Hepatocyte (in vitro differentiated cells): Measurements from ENCODE around the gene FAM124A. TPM values are rescaled to one million over a fixed set of nuclear protein-coding genes. Genes with fewer than 3 reads are reported as not detected.

Source experiments
- DNase-seq: peaks from one replicate; pipeline ENCODE4 v3.0.0-alpha.2; 2016; ENCODE audit warnings: low spot score
- H2AFZ ChIP-seq: fragments of 200-600 bp; sonication (generic); 2 replicates; pipeline ENCODE4 v1.6.0; 2016; ENCODE audit warnings: antibody characterized with exemption, mild to moderate bottlenecking
- H3K27ac ChIP-seq: fragments of 200-600 bp; sonication (generic); 2 replicates; pipeline ENCODE4 v1.5.1; 2016; ENCODE audit warnings: mild to moderate bottlenecking
- H3K27me3 ChIP-seq: fragments of 200-600 bp; sonication (generic); 2 replicates; pipeline ENCODE4 v1.6.1; 2016
- H3K36me3 ChIP-seq: fragments of 200-600 bp; sonication (generic); replicated peaks from 2 replicates; pipeline ENCODE4 v1.5.1; 2016; ENCODE audit warnings: low read depth; ENCODE audit not compliant: insufficient read depth
- H3K4me1 ChIP-seq: fragments of 200-600 bp; sonication (generic); 2 replicates; pipeline ENCODE4 v1.5.1; 2016; ENCODE audit warnings: mild to moderate bottlenecking, moderate library complexity; ENCODE audit not compliant: insufficient read depth
- H3K4me2 ChIP-seq: fragments of 200-600 bp; sonication (generic); 2 replicates; pipeline ENCODE4 v1.6.0; 2016
- H3K4me3 ChIP-seq: fragments of 200-600 bp; sonication (generic); 2 replicates; pipeline ENCODE4 v1.5.1; 2016; ENCODE audit warnings: mild to moderate bottlenecking
- H3K79me2 ChIP-seq: fragments of 200-600 bp; sonication (generic); 2 replicates; pipeline ENCODE4 v1.6.0; 2017; ENCODE audit warnings: mild to moderate bottlenecking
- H3K9me2 ChIP-seq: fragments of 200-600 bp; sonication (generic); replicated peaks from 2 replicates; pipeline ENCODE4 v1.6.0; 2017; ENCODE audit warnings: mild to moderate bottlenecking; ENCODE audit not compliant: insufficient read depth
- H3K9me3 ChIP-seq: fragments of 200-600 bp; sonication (generic); 2 replicates; pipeline ENCODE4 v1.5.1; 2016; ENCODE audit warnings: low read depth, mild to moderate bottlenecking
- H4K20me1 ChIP-seq: fragments of 200-600 bp; sonication (generic); 2 replicates; pipeline ENCODE4 v1.6.0; 2016; ENCODE audit warnings: mild to moderate bottlenecking; ENCODE audit not compliant: insufficient read depth, poor library complexity, severe bottlenecking
- CTCF ChIP-seq: fragments of 200-600 bp; sonication (generic); IDR thresholded peaks from 2 replicates; pipeline ENCODE4 v1.5.1; 2016; ENCODE audit warnings: antibody characterized with exemption, mild to moderate bottlenecking; ENCODE audit not compliant: poor library complexity
- EZH2 ChIP-seq: fragments of 200-600 bp; sonication (generic); IDR thresholded peaks from 2 replicates; pipeline ENCODE4 v1.6.1; 2016; ENCODE audit warnings: antibody characterized with exemption, mild to moderate bottlenecking, borderline replicate concordance
- EZH2phosphoT487 ChIP-seq: fragments of 200-600 bp; sonication (generic); IDR thresholded peaks from one replicate; pipeline ENCODE4 v1.6.1; 2018; ENCODE audit warnings: antibody characterized with exemption, mild to moderate bottlenecking, low read depth, moderate library complexity; ENCODE audit not compliant: unreplicated experiment, severe bottlenecking
- WGBS: methylation state at CpG from one replicate; pipeline ENCODE4 v1.1.6; 2016; ENCODE audit warnings: low lambda C conversion rate; ENCODE audit errors: missing lambda C conversion rate; 5-methylcytosine and 5-hydroxymethylcytosine counted together
- polyA plus RNA-seq: library from polyadenylated mRNA; unstranded; fragments of >200 nt; fragmentation: Nextera tagmentation; extraction: Ambion mirVana; gene quantifications from 2 replicates; pipeline ENCODE4 v1.2.1, GENCODE V29; 2016
- total RNA-seq: library from RNA; depleted of rRNA; stranded (reverse); fragments of >200 nt; gene quantifications from 2 replicates; pipeline ENCODE4 v1.2.3, GENCODE V29; 2014

The FAM124A gene
- total and polyA plus RNA-seq, 2 experiments from 2014 or later: 0.60 to 1.7 TPM

DNA sequence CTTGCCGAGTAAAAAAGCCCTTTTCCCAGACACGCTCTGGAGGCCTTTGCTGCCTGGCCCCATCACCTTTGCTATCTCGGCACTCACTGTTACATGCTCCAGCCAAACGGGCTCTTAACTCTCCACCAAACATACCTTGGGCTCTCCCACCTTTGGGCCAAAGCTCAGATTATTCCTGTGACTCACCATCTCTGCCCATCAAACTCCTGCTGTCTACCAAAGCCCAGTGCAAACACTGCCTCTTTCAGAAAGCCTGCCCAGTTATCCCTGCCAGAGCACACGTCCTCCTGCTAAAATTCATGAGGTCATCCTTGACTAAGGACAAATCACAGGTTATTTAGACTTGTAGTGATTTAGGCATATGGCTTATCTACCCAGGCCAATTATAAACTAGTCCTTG lies 69.1 kb downstream of the FAM124A start:
- Histone ChIP-seq H3K79me2 (no peaks in the 10 kb centered on the region), H2AFZ (no peak overlapping the region), H3K36me3 (no peaks in the 10 kb centered on the region), H3K27me3 (no peaks in the 10 kb centered on the region), H3K9me2 (no peaks in the 10 kb centered on the region), H3K4me1 (peaks cover 14% of the 10 kb centered on the region), H3K4me2 (no peak overlapping the region), H3K4me3 (no peak overlapping the region), H3K9me3 (no peaks in the 10 kb centered on the region), H3K27ac (no peak overlapping the region), H4K20me1 (no peaks in the 10 kb centered on the region)
- DNase-seq: peak; percentile 26
- TF ChIP-seq EZH2 (no peak), CTCF (no peak), EZH2phosphoT487 (no peak)
- WGBS: 61% methylated on average over 5 of the region's 5 CpGs

GRCh38 chr13:51292000-51292565 lies 69.9 kb downstream of the FAM124A start:
- no peak overlapping the region for H3K4me2 ChIP-seq
- no peaks in the 10 kb centered on the region for H3K9me3 ChIP-seq
- H3K4me1 ChIP-seq: peaks cover 14% of the 10 kb centered on the region
- H3K9me2 ChIP-seq: no peaks in the 10 kb centered on the region
- no peaks in the 10 kb centered on the region for H3K36me3 ChIP-seq
- WGBS: 75% methylated on average over 6 of the region's 6 CpGs
- H3K79me2 ChIP-seq: no peaks in the 10 kb centered on the region
- H2AFZ ChIP-seq: no peak overlapping the region
- TF ChIP-seq EZH2phosphoT487: no peak
- TF ChIP-seq EZH2: no peak
- no peak for TF ChIP-seq CTCF
- H3K27ac ChIP-seq: peak overlapping the region; percentile 32
- no peak overlapping the region for H3K4me3 ChIP-seq
- DNase-seq: no peak
- no peaks in the 10 kb centered on the region for H3K27me3 ChIP-seq
- no peaks in the 10 kb centered on the region for H4K20me1 ChIP-seq

DNA sequence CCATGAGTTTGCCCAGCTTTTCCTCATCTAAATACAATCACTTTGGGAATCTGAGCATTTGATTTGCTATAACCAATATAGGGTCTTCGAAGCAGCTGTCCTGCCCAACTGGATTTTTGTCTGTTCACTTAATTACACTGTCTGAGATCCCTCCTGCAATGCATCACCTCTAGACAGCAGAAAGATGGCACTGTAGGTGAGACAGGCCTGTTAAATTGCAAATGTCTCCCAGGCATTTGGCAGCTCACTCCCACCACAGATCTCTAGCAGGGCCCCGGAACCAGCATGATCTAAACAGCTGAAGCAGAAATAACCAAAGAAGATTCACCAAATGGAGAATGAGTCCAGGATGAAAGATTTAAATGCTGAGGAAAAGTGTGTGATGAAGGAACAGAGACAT lies 75.4 kb downstream of the FAM124A start:
- no peak for TF ChIP-seq CTCF
- no peak for TF ChIP-seq EZH2
- no peak for TF ChIP-seq EZH2phosphoT487

DNA sequence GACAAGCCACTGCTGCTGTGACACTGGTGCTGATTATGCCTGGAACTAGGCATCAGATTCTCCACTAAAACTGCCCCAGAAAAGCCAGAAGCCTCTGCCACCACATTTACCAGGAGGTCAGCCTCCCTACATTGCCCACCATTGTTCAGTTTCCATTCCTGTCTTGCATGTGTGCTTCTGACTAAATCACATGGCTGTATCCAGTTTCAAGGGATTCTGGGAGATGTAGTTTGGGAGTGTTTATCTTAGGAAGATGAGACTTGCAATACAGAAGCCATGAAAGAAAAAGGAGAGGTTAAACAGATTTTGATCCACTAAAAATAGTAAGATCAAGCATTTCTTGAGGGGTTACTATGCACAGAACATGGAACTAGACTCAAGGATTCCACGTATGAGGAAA lies 76.6 kb downstream of the FAM124A start:
- Histone ChIP-seq H3K4me3 (no peak overlapping the region), H2AFZ (no peak overlapping the region), H3K27ac (no peak overlapping the region), H3K79me2 (no peaks in the 10 kb centered on the region), H4K20me1 (no peaks in the 10 kb centered on the region), H3K27me3 (no peaks in the 10 kb centered on the region), H3K36me3 (no peaks in the 10 kb centered on the region), H3K4me1 (no peaks in the 10 kb centered on the region), H3K4me2 (no peak overlapping the region), H3K9me2 (no peaks in the 10 kb centered on the region), H3K9me3 (no peaks in the 10 kb centered on the region)
- WGBS: 86% methylated on average over 1 of the region's 1 CpG
- no peak for DNase-seq
- no peak for TF ChIP-seq CTCF
- TF ChIP-seq EZH2: no peak
- TF ChIP-seq EZH2phosphoT487: no peak

More for the DNA sequence above, 75.4 kb downstream of the FAM124A start:
- WGBS: 79% methylated on average over 2 of the region's 2 CpGs
- Histone ChIP-seq H3K4me3 (no peak overlapping the region), H3K4me2 (no peak overlapping the region), H3K9me3 (no peaks in the 10 kb centered on the region), H3K79me2 (no peaks in the 10 kb centered on the region), H3K27me3 (no peaks in the 10 kb centered on the region), H3K36me3 (no peaks in the 10 kb centered on the region), H4K20me1 (no peaks in the 10 kb centered on the region), H3K4me1 (peaks cover 3% of the 10 kb centered on the region), H3K27ac (no peak overlapping the region), H2AFZ (no peak overlapping the region), H3K9me2 (no peaks in the 10 kb centered on the region)
- DNase-seq: no peak
